HG03442 (cell line): ENCODE measurements around the gene GCGR.

Source experiments
- ATAC-seq: cut with Tn5 transposase; IDR thresholded peaks from one replicate; pipeline ENCODE4 v1.9.1; 2021; ENCODE audit warnings: mild to moderate bottlenecking, moderate library complexity; ENCODE audit not compliant: unreplicated experiment

The GCGR gene

GRCh38 chr17:81811705-81812570 lies 8.0 kb downstream of the GCGR start:
- no peak for ATAC-seq

- no peak for ATAC-seq
Observed at GRCh38 chr17:81812571-81813370, 8.8 kb downstream of the GCGR start.

- ATAC-seq: no peak
Observed at GRCh38 chr17:81813371-81813684, 9.4 kb downstream of the GCGR start.

GRCh38 chr17:81813861-81814683 lies 10.1 kb downstream of the GCGR start:
- ATAC-seq: no peak

- no peak for ATAC-seq
Observed at GRCh38 chr17:81814748-81815645, 11.0 kb downstream of the GCGR start.

- ATAC-seq: no peak
Observed at GRCh38 chr17:81815646-81815986, 11.7 kb downstream of the GCGR start.

- no peak for ATAC-seq
Observed at GRCh38 chr17:81817758-81818147, 13.8 kb downstream of the GCGR start.

- no peak for ATAC-seq
Observed at GRCh38 chr17:81819708-81820107, 15.8 kb downstream of the GCGR start.

GRCh38 chr17:81821147-81821546 lies 17.2 kb downstream of the GCGR start:
- no peak for ATAC-seq

GRCh38 chr17:81821603-81822311 lies 17.8 kb downstream of the GCGR start:
- no peak for ATAC-seq

GRCh38 chr17:81822312-81822637 lies 18.3 kb downstream of the GCGR start:
- no peak for ATAC-seq

GRCh38 chr17:81822996-81823819 lies 19.3 kb downstream of the GCGR start:
- no peak for ATAC-seq

GRCh38 chr17:81823820-81824550 lies 20.0 kb downstream of the GCGR start:
- ATAC-seq: no peak

- ATAC-seq: no peak
Observed at GRCh38 chr17:81824595-81824994, 20.6 kb downstream of the GCGR start.

- no peak for ATAC-seq
Observed at GRCh38 chr17:81825841-81826466, 22.0 kb downstream of the GCGR start.

- ATAC-seq: no peak
Observed at GRCh38 chr17:81828656-81829055, 24.7 kb downstream of the GCGR start.

- ATAC-seq: no peak
Observed at GRCh38 chr17:81829858-81830257, 25.9 kb downstream of the GCGR start.

- ATAC-seq: no peak
Observed at GRCh38 chr17:81831563-81831956, 27.6 kb downstream of the GCGR start.
